OCI-LY1 (cell line): Measurements from ENCODE around the gene AHSG.

Experiments
- EZH2 ChIP-seq: fragments of 200-600 bp; sonication (generic), shearing (Covaris generic); IDR thresholded peaks from 2 replicates; pipeline ENCODE4 v1.8.0; 2017; ENCODE audit warnings: borderline replicate concordance, mixed run types, mild to moderate bottlenecking, antibody characterized with exemption, low read length, moderate library complexity, mixed read lengths
- TF ChIP-seq, protein P1 (sequence below): fragments of 200-600 bp; sonication (generic), shearing (Covaris generic); IDR thresholded peaks from 2 replicates; pipeline ENCODE4 v1.5.1; 2017; ENCODE audit warnings: mild to moderate bottlenecking, antibody characterized with exemption, low read length, moderate library complexity, mixed read lengths

DNA sequence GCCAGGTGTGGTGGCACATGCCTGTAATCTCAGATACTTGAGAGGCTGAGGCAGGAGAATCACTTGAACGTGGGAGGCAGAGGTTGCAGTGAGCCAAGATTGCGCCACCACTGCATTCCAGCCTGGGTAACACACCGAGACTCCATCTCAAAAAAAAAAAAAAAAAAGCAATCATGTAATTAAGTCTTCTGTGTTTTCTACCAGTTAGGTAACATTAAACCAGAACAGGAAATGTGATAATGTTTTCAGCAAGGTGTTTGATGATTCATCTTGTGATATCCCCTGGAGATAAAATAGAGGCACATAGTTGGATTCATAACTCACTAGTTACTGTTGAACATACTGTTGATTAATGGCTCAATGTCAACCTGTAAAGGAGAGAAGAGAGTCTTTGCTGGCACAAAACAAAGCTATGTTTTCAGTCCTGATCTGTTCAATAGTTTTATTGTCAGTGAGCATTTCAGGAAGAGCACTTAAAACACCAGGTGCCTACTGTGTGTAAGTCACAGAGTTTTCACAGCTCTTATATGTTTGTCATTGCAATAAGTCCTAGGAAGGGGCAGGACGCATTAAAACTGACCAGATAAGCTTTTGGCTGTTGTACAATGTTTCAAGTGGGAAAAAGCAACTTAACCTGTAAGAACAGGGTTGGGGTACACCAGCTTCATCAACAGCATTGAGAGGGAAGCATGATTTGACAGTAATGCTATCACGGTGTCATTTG lies 22.8 kb upstream of the AHSG start:
- TF ChIP-seq EZH2: no peak
- TF ChIP-seq, protein P1, sequence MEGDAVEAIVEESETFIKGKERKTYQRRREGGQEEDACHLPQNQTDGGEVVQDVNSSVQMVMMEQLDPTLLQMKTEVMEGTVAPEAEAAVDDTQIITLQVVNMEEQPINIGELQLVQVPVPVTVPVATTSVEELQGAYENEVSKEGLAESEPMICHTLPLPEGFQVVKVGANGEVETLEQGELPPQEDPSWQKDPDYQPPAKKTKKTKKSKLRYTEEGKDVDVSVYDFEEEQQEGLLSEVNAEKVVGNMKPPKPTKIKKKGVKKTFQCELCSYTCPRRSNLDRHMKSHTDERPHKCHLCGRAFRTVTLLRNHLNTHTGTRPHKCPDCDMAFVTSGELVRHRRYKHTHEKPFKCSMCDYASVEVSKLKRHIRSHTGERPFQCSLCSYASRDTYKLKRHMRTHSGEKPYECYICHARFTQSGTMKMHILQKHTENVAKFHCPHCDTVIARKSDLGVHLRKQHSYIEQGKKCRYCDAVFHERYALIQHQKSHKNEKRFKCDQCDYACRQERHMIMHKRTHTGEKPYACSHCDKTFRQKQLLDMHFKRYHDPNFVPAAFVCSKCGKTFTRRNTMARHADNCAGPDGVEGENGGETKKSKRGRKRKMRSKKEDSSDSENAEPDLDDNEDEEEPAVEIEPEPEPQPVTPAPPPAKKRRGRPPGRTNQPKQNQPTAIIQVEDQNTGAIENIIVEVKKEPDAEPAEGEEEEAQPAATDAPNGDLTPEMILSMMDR: no peak
